ENCODE results near the gene SCAMP5. TPM values are rescaled to one million over a fixed set of nuclear protein-coding genes. Genes with fewer than 3 reads are reported as not detected.

SCAMP5 gene
- total and polyA plus RNA-seq, 2 of the 13 experiments (the other 11 are each of a cell fraction or from before 2014, with no cell fraction given): 34.3 to 49.0 TPM

DNA sequence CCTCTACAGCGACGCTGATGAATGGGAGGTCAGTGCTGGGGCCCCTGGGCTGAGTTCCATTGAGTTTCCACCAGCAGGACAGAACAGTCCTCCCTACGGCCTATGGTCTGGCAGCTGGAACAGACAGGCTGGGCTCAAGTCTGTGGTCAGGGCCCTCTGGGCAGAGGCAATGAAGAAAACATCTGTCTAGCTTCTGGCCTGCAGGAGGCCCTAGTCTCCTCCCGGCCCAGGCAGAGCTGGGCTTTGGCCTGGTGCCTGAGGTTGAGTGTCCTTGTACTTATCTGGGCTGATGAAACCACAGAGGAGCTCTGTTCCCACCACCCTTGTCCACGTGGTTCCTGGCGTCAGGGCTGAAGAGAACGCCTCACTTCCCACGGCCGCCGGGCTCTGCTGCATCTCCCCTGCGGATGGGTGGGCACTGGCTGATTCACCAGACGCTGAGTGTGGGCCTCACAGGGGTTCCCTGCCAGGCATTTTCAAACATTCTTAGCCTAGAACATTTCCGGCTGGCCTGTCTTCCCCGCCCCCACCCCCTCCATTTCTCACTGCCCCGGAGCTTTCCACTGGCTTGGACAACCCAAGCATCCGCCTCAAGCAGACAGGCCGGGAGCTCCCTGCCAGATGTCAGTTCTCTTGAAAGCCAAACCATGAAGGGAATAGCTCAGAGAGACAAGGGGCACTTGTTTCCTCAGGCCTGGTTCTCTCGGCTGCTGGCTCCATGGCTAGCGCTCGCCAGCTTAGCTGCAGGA, 48.3 kb downstream of the SCAMP5 start (continued):
- TF ChIP-seq, protein P1, sequence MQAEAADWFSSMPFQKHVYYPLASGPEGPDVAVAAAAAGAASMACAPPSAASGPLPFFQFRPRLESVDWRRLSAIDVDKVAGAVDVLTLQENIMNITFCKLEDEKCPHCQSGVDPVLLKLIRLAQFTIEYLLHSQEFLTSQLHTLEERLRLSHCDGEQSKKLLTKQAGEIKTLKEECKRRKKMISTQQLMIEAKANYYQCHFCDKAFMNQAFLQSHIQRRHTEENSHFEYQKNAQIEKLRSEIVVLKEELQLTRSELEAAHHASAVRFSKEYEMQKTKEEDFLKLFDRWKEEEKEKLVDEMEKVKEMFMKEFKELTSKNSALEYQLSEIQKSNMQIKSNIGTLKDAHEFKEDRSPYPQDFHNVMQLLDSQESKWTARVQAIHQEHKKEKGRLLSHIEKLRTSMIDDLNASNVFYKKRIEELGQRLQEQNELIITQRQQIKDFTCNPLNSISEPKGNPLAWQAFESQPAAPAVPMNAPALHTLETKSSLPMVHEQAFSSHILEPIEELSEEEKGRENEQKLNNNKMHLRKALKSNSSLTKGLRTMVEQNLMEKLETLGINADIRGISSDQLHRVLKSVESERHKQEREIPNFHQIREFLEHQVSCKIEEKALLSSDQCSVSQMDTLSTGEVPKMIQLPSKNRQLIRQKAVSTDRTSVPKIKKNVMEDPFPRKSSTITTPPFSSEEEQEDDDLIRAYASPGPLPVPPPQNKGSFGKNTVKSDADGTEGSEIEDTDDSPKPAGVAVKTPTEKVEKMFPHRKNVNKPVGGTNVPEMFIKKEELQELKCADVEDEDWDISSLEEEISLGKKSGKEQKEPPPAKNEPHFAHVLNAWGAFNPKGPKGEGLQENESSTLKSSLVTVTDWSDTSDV (CRISPR knock-in tag; IDR thresholded peaks at IDR 0.05): no peak; the same call in 1 of the 2 replicates
- TF ChIP-seq NR1H2 (CRISPR knock-in tag; IDR thresholded peaks at IDR 0.05; ENCODE audit: borderline replicate concordance, low read depth) (no peak), ZNF460 (CRISPR knock-in tag; IDR thresholded peaks at IDR 0.05; ENCODE audit: borderline replicate concordance) (peak; percentile 29; the same call in 1 of the 2 replicates), RARA (CRISPR knock-in tag; IDR thresholded peaks at IDR 0.05) (peak; percentile 74), ZFP36L1 (CRISPR knock-in tag; IDR thresholded peaks at IDR 0.05) (no peak), ZKSCAN5 (CRISPR knock-in tag; IDR thresholded peaks at IDR 0.05) (0 out of 2 replicates have a peak, but pooled peaks have one; percentile 47), ZNF350 (CRISPR knock-in tag; IDR thresholded peaks at IDR 0.05; ENCODE audit: borderline replicate concordance, low read depth) (no peak), TGIF2 (CRISPR knock-in tag; IDR thresholded peaks at IDR 0.05) (peak; percentile 68; the same call in 1 of the 2 replicates), MEF2D (CRISPR knock-in tag; IDR thresholded peaks at IDR 0.05) (peak; percentile 22; the same call in 1 of the 2 replicates), ZNF816 (CRISPR knock-in tag; IDR thresholded peaks at IDR 0.05; ENCODE audit: borderline replicate concordance) (no peak), ZNF550 (CRISPR knock-in tag; IDR thresholded peaks at IDR 0.05; ENCODE audit: borderline replicate concordance) (no peak), ZNF713 (CRISPR knock-in tag; IDR thresholded peaks at IDR 0.05) (no peak)
- TF ChIP-seq, protein P2, sequence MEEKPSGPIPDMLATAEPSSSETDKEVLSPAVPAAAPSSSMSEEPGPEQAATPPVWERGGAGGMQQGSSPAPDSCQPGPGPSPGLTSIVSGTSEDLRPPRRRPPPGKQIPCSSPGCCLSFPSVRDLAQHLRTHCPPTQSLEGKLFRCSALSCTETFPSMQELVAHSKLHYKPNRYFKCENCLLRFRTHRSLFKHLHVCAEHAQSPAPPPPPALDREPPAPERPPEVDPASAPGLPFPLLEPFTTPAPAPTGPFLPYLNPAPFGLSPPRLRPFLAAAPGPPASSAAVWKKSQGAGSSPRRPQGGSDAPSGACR (CRISPR knock-in tag; IDR thresholded peaks at IDR 0.05): no peak
- TF ChIP-seq, protein P3, sequence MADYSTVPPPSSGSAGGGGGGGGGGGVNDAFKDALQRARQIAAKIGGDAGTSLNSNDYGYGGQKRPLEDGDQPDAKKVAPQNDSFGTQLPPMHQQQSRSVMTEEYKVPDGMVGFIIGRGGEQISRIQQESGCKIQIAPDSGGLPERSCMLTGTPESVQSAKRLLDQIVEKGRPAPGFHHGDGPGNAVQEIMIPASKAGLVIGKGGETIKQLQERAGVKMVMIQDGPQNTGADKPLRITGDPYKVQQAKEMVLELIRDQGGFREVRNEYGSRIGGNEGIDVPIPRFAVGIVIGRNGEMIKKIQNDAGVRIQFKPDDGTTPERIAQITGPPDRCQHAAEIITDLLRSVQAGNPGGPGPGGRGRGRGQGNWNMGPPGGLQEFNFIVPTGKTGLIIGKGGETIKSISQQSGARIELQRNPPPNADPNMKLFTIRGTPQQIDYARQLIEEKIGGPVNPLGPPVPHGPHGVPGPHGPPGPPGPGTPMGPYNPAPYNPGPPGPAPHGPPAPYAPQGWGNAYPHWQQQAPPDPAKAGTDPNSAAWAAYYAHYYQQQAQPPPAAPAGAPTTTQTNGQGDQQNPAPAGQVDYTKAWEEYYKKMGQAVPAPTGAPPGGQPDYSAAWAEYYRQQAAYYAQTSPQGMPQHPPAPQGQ (CRISPR knock-in tag; IDR thresholded peaks at IDR 0.05; ENCODE audit: borderline replicate concordance): no peak
- TF ChIP-seq, protein P4, sequence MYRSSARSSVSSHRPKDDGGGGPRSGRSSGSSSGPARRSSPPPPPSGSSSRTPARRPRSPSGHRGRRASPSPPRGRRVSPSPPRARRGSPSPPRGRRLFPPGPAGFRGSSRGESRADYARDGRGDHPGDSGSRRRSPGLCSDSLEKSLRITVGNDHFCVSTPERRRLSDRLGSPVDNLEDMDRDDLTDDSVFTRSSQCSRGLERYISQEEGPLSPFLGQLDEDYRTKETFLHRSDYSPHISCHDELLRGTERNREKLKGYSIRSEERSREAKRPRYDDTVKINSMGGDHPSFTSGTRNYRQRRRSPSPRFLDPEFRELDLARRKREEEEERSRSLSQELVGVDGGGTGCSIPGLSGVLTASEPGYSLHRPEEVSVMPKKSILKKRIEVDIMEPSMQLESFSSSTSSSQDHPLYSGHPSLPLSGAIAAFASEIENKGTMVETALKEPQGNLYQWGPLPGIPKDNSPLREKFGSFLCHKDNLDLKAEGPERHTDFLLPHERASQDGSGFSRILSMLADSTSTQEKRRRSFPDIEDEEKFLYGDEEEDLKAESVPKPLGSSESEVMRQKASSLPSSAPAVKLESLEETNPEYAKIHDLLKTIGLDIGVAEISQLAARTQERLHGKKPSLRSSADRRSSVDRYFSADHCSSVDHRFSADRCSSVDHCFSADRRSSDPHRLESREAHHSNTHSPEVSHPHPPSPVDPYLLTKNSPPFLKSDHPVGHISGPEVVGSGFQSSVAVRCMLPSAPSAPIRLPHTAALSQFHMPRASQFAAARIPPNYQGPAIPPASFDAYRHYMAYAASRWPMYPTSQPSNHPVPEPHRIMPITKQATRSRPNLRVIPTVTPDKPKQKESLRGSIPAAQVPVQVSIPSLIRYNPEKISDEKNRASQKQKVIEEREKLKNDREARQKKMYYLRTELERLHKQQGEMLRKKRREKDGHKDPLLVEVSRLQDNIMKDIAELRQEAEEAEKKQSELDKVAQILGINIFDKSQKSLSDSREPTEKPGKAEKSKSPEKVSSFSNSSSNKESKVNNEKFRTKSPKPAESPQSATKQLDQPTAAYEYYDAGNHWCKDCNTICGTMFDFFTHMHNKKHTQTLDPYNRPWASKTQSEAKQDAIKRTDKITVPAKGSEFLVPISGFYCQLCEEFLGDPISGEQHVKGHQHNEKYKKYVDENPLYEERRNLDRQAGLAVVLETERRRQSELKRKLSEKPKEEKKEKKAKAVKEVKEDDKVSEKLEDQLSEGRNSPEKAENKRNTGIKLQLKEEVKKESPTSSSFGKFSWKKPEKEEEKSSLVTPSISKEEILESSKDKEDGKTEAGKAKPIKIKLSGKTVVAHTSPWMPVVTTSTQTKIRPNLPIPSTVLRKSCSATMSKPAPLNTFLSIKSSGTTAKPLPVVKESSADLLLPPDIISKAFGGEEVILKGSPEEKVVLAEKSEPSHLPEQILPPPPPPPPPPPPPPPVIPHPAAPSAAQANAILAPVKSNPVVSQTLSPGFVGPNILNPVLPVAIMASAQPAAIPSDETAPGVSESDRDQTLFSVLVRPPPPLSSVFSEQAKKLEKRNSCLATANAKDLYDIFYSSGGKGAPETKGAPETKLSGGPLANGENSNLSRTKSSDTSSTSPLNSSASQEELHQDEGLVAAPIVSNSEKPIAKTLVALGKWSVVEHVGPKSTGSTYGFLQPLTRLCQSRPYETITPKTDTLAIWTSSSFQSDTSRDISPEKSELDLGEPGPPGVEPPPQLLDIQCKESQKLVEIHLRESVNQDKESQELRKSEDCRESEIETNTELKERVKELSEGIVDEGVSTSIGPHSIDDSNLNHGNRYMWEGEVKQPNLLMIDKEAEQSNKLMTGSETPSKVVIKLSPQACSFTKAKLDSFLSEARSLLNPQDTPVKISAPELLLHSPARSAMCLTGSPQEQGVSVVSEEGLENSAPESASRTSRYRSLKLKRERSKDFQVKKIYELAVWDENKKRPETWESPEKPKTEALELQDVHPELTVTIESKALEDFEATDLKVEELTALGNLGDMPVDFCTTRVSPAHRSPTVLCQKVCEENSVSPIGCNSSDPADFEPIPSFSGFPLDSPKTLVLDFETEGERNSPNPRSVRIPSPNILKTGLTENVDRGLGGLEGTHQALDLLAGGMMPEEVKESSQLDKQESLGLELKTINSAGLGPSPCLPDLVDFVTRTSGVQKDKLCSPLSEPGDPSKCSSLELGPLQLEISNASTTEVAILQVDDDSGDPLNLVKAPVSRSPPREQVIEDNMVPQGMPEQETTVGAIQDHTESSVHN (CRISPR knock-in tag; IDR thresholded peaks at IDR 0.05): no peak; the same call in 1 of the 2 replicates

Measured in HepG2 (cell line).